ENCODE data around the gene NEDD4.

Gene NEDD4

DNA sequence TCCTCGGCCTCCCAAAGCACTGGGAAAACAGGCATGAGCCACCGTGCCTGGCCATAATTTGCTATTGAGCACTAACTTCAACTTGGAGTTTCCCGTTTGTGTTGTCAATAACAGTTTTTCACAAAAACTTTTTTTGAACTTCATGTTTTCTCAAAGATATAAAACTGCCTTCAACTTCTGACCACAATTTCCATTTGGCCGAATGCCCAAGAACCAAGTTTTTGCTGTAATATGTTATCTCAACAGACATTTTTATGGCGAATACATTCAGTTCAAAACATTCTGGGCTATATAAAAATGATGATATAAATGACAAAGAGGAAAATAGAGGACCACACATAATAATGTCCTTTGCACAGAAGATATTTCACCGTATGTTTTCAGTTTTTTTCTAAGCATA lies 56.4 kb downstream of the NEDD4 start:
- no peaks in the 10 kb centered on the region for H3K27me3 ChIP-seq (ENCODE audit: control insufficient read depth, insufficient read depth, low read length)
- H3K36me3 ChIP-seq (ENCODE audit: control insufficient read depth, insufficient read depth, low read length): no peaks in the 10 kb centered on the region
- no peaks in the 10 kb centered on the region for H3K9me3 ChIP-seq (ENCODE audit: control insufficient read depth, low read length)
- H3K4me3 ChIP-seq (ENCODE audit: low read length): no peak overlapping the region
- no peak overlapping the region for H3K9ac ChIP-seq (ENCODE audit: low read length)
- H3K4me1 ChIP-seq (ENCODE audit: control insufficient read depth, insufficient read depth, low read length): no peaks in the 10 kb centered on the region

DNA sequence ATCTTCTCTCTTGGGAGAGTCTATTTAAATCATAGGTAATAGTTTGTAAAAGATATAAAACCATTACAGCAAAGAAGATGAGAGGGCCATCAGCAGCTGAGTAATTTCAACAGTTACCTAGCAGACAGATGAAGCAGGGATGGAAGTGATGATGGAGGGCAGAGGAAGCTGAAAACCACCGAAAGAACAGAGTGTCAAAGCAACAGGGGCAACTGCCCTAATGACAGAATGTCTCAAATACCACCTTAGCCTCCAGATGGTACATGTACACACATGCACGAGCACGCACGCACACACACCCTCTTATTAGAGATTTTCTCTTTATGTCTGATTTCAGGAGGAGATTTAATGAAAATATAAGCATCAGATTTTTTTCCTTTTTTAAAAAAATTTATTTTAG lies 64.5 kb downstream of the NEDD4 start:
- Histone ChIP-seq H3K4me1 (ENCODE audit: control insufficient read depth, insufficient read depth, low read length) (no peaks in the 10 kb centered on the region), H3K9ac (ENCODE audit: low read length) (no peak overlapping the region), H3K4me3 (ENCODE audit: low read length) (no peak overlapping the region), H3K9me3 (ENCODE audit: control insufficient read depth, low read length) (no peaks in the 10 kb centered on the region), H3K27me3 (ENCODE audit: control insufficient read depth, insufficient read depth, low read length) (no peaks in the 10 kb centered on the region), H3K36me3 (ENCODE audit: control insufficient read depth, insufficient read depth, low read length) (no peaks in the 10 kb centered on the region)

DNA sequence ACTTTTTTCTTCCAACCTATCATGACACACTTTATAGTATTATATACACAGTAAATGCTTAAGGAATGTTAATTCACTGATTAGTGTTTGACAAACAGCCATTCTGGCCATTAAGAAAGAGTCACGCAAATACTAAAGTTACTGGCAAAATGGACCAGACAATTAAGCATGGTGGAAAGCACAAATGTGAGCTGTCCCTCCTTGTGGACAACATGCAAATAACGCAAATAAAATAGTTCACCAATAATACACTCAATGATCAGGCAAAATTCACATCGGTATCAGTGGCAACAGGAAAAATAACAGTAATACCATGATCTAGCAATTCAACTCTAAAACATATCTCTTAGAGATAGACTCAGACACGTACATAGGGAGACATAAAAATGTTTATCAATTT lies 71.7 kb downstream of the NEDD4 start:
- Histone ChIP-seq H3K27me3 (ENCODE audit: control insufficient read depth, insufficient read depth, low read length) (no peaks in the 10 kb centered on the region), H3K36me3 (ENCODE audit: control insufficient read depth, insufficient read depth, low read length) (no peaks in the 10 kb centered on the region), H3K4me1 (ENCODE audit: control insufficient read depth, insufficient read depth, low read length) (peaks cover 10% of the 10 kb centered on the region), H3K9me3 (ENCODE audit: control insufficient read depth, low read length) (no peaks in the 10 kb centered on the region), H3K9ac (ENCODE audit: low read length) (no peak overlapping the region), H3K4me3 (ENCODE audit: low read length) (no peak overlapping the region)

DNA sequence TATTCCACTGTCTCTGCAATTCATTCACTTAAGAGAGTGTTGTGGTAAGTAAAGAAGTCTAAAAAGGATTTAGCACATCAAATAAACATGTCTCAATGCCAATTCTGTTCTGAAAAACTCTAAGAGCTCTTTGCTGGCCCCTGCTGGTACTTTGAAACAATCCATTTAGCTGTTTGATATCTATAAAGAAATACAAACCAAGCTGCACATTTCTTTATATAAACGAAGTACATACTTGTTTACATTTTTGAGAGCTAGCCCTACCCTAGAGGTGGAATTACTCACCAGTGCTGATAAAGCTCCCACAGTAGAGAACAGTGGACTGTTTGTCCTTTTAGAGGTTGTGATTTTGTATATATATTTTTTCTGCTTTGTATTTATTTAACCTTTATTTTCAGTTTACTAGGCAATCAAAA lies 75.5 kb downstream of the NEDD4 start:
- H3K4me3 ChIP-seq (ENCODE audit: low read length): no peak overlapping the region
- no peak overlapping the region for H3K9ac ChIP-seq (ENCODE audit: low read length)
- H3K4me1 ChIP-seq (ENCODE audit: control insufficient read depth, insufficient read depth, low read length): peaks cover 11% of the 10 kb centered on the region
- no peaks in the 10 kb centered on the region for H3K36me3 ChIP-seq (ENCODE audit: control insufficient read depth, insufficient read depth, low read length)
- no peaks in the 10 kb centered on the region for H3K9me3 ChIP-seq (ENCODE audit: control insufficient read depth, low read length)
- no peaks in the 10 kb centered on the region for H3K27me3 ChIP-seq (ENCODE audit: control insufficient read depth, insufficient read depth, low read length)

DNA sequence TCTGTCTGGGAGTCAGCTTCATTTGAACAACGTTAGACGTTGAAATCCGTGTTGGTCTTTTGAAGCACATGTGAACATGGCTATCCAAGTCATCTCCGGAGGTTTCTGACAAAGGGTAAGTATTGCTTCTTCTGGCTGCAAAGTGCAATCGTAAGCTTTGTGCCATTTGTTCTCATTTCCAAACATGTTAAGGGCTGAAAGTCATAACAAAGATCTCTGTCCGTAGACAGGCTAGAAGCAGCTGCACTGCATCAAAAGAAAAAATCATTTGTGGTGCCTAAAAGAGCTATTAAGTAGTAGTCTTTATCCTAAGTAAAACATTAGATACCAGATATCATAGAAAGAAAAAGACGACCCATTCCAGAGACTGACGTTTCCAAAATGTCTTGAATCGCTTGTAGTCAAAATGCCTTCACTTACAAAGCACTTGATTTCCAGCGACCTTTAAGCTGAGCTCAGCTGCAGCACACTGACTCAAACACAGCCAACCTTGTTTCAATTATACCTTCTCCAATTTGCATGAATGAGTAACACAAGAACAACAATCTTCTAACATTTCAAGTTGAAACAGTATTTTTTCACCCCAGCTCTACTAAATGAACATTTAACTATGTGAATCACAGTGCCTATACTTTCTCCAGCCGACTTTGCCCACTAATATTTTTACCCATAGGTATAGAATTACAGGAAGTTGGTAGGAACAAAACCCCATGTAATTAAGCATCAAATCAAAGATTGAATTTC lies 76.6 kb downstream of the NEDD4 start:
- Histone ChIP-seq H3K9me3 (ENCODE audit: control insufficient read depth, low read length) (no peaks in the 10 kb centered on the region), H3K27me3 (ENCODE audit: control insufficient read depth, insufficient read depth, low read length) (no peaks in the 10 kb centered on the region), H3K4me1 (ENCODE audit: control insufficient read depth, insufficient read depth, low read length) (peaks cover 11% of the 10 kb centered on the region), H3K36me3 (ENCODE audit: control insufficient read depth, insufficient read depth, low read length) (no peaks in the 10 kb centered on the region), H3K4me3 (ENCODE audit: low read length) (no peak overlapping the region), H3K9ac (ENCODE audit: low read length) (no peak overlapping the region)

DNA sequence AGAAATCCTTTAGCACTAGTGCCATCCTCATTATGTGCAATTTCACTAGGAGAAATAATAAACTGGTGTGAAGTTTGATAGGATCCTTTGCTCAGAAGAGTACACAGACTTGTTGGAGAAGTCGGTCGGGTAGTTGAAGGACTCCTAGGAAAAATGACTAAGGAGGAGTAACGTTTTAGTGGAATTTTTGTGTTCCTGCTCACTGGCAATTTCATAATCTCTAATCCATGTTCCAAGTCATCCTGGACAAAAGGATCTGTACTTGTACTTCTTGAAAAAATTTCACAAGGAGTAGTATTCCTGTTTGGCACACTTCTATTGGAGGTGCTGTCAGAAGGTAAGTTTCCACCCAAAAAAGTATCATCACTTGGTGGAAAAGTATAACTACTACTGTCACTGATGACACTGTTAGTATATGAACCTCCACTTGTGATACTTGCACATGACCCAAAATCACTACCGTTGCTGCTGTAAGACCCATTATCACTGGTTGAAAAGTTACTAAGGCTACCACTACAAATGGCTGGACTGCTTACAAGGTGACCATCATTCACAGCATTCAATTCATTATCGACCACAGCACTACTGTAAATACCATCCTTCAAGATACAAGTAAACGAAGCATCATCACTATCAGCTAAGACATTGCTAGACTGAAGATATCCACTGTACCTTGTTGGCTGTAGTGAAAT lies 77.4 kb downstream of the NEDD4 start:
- no peaks in the 10 kb centered on the region for H3K27me3 ChIP-seq (ENCODE audit: control insufficient read depth, insufficient read depth, low read length)
- H3K9me3 ChIP-seq (ENCODE audit: control insufficient read depth, low read length): no peaks in the 10 kb centered on the region
- peaks cover 11% of the 10 kb centered on the region for H3K4me1 ChIP-seq (ENCODE audit: control insufficient read depth, insufficient read depth, low read length)
- H3K9ac ChIP-seq (ENCODE audit: low read length): no peak overlapping the region
- no peaks in the 10 kb centered on the region for H3K36me3 ChIP-seq (ENCODE audit: control insufficient read depth, insufficient read depth, low read length)
- H3K4me3 ChIP-seq (ENCODE audit: low read length): no peak overlapping the region

DNA sequence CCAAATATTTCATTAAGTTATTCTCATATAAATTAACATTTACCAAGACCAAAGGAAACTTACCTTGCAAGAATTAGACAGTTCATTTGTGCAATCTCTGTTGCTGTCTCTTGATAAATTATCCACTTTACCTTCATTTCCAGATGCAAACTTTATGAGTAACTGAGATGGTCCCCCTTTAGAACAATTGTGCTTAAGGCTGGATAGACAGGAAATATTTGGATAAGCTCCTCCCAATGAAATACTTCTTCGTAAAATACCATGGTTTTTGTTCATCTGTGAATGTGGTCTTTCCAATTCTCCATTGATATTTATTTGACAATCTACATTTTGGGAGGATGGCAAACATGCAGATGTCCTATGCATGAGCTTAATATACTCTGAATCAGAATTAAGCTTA lies 78.2 kb downstream of the NEDD4 start:
- H3K27me3 ChIP-seq (ENCODE audit: control insufficient read depth, insufficient read depth, low read length): no peaks in the 10 kb centered on the region

DNA sequence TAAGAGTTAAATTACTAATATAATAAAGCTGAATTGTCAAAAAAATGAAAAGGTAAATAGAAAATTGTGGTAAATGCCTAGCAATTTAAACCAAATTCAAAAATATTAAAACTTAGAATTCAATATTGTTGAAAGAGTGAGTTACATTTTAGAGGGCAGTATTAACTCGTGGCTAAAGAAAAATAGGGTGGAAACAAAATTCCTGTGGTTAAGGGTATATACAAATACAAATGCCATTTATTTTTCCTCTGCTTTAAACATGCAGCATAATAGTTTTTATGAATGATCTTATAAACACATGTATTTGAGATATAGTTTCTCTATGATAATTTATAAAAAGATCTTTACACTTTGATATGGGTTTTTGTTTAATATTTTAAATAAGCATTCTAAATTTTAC lies 79.0 kb downstream of the NEDD4 start:
- Histone ChIP-seq H3K27me3 (ENCODE audit: control insufficient read depth, insufficient read depth, low read length) (no peaks in the 10 kb centered on the region), H3K4me3 (ENCODE audit: low read length) (no peak overlapping the region), H3K9me3 (ENCODE audit: control insufficient read depth, low read length) (no peaks in the 10 kb centered on the region), H3K9ac (ENCODE audit: low read length) (no peak overlapping the region), H3K36me3 (ENCODE audit: control insufficient read depth, insufficient read depth, low read length) (no peaks in the 10 kb centered on the region), H3K4me1 (ENCODE audit: control insufficient read depth, insufficient read depth, low read length) (peaks cover 11% of the 10 kb centered on the region)

More for the DNA sequence above, 78.2 kb downstream of the NEDD4 start:
- H3K36me3 ChIP-seq (ENCODE audit: control insufficient read depth, insufficient read depth, low read length): no peaks in the 10 kb centered on the region
- H3K9ac ChIP-seq (ENCODE audit: low read length): no peak overlapping the region
- H3K9me3 ChIP-seq (ENCODE audit: control insufficient read depth, low read length): no peaks in the 10 kb centered on the region
- no peak overlapping the region for H3K4me3 ChIP-seq (ENCODE audit: low read length)
- H3K4me1 ChIP-seq (ENCODE audit: control insufficient read depth, insufficient read depth, low read length): peaks cover 11% of the 10 kb centered on the region

DNA sequence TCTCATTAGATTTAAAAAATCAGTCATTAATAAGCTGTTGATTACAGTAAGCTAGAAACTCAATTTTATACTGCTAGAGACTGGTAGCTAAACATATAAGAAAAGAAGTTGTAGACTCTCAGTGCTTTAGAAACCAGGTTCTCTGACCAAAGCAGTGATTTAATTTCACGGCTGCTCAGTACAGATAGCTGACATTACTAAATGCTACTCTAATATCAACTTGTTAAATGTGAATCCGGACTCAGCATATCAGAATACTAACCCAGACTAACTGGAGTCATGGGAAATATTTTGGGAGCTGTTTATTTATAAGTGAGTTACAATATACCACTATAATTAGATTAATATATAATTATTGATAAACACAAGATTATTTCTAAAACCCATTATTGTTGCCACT lies 80.4 kb downstream of the NEDD4 start:
- no peaks in the 10 kb centered on the region for H3K9me3 ChIP-seq (ENCODE audit: control insufficient read depth, low read length)
- no peaks in the 10 kb centered on the region for H3K27me3 ChIP-seq (ENCODE audit: control insufficient read depth, insufficient read depth, low read length)
- peaks cover 11% of the 10 kb centered on the region for H3K4me1 ChIP-seq (ENCODE audit: control insufficient read depth, insufficient read depth, low read length)
- no peak overlapping the region for H3K4me3 ChIP-seq (ENCODE audit: low read length)
- no peaks in the 10 kb centered on the region for H3K36me3 ChIP-seq (ENCODE audit: control insufficient read depth, insufficient read depth, low read length)
- no peak overlapping the region for H3K9ac ChIP-seq (ENCODE audit: low read length)

DNA sequence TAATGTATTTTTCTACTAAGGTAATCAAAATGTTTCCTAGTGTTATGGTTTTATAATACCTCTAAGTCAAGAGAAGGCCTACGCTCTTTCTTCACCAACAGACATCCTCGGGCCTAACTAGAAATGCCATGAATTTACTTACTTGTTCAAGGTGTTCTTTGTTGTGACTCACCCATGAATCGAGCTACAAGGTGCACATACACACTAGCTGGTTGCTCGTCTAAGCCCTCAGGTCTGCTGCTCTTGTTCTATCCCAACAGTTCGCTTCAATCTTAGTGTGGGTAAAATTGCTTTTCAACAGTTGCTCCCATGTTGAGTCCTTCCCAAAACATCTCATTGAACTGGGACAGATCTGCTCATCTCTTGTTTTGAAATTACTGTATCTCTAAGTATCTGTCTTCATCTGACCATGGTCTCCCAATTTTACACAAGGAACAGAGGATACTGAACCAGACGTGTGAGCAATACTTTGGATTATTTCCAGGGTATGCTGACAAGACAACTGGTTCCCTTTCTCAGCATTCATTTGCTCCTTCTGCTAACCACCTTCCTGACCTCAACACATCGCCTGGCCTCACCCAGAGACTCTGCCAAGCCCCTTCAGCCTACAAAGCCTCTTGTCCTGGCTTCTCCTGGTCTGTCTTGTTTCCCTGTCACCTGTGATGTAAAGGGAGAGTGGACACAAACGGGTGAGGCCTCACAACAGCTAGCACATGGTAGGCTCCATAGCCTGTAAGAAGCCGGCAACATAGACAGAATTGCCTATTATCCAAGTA lies 84.2 kb downstream of the NEDD4 start:
- Histone ChIP-seq H3K4me1 (ENCODE audit: control insufficient read depth, insufficient read depth, low read length) (no peaks in the 10 kb centered on the region), H3K9me3 (ENCODE audit: control insufficient read depth, low read length) (no peaks in the 10 kb centered on the region), H3K4me3 (ENCODE audit: low read length) (no peak overlapping the region), H3K9ac (ENCODE audit: low read length) (no peak overlapping the region), H3K27me3 (ENCODE audit: control insufficient read depth, insufficient read depth, low read length) (no peaks in the 10 kb centered on the region), H3K36me3 (ENCODE audit: control insufficient read depth, insufficient read depth, low read length) (no peaks in the 10 kb centered on the region)

DNA sequence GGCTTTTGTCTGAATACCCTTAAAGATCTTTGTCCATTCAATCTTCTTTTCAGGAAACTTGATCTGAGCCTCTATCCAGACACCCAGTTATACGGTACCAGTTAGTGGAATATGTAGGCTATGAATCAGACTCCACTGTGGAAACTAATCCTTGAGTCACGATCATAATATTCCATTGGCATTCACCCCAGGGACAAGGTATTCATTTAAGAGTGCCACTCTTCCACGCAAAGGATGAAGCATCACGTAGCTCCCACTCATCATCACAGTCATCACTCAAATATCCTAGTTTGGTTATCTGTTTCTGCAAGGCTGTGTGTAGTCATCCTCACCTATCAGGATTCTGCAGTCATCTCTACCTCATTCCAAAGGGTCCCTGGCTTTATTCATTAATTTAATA lies 85.6 kb downstream of the NEDD4 start:
- no peaks in the 10 kb centered on the region for H3K9me3 ChIP-seq (ENCODE audit: control insufficient read depth, low read length)
- no peaks in the 10 kb centered on the region for H3K36me3 ChIP-seq (ENCODE audit: control insufficient read depth, insufficient read depth, low read length)
- H3K9ac ChIP-seq (ENCODE audit: low read length): no peak overlapping the region
- H3K4me1 ChIP-seq (ENCODE audit: control insufficient read depth, insufficient read depth, low read length): no peaks in the 10 kb centered on the region
- H3K27me3 ChIP-seq (ENCODE audit: control insufficient read depth, insufficient read depth, low read length): no peaks in the 10 kb centered on the region
- H3K4me3 ChIP-seq (ENCODE audit: low read length): no peak overlapping the region

DNA sequence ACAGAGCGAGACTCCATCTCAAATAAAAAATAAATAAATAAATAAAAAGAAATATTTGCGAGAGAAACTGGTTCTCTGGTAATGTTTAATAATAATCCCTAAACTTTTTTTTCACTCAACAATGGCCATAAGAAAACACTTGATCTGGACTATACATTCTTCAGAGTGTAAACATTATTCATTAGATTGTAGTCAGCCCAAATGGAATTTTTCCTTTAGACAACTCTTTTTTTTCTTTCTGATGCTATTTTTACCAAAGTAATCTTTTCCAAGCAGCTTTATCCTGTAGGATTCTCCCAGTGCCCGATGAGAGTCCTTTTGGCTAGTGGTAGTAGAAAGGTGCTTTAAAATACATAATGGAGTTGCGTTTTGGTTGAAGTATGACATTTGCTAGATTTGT lies 90.4 kb downstream of the NEDD4 start:
- no peaks in the 10 kb centered on the region for H3K9me3 ChIP-seq (ENCODE audit: control insufficient read depth, low read length)
- no peak overlapping the region for H3K4me3 ChIP-seq (ENCODE audit: low read length)
- H3K9ac ChIP-seq (ENCODE audit: low read length): no peak overlapping the region
- no peaks in the 10 kb centered on the region for H3K27me3 ChIP-seq (ENCODE audit: control insufficient read depth, insufficient read depth, low read length)
- H3K36me3 ChIP-seq (ENCODE audit: control insufficient read depth, insufficient read depth, low read length): no peaks in the 10 kb centered on the region
- H3K4me1 ChIP-seq (ENCODE audit: control insufficient read depth, insufficient read depth, low read length): no peaks in the 10 kb centered on the region
